ENCODE data around the gene KRTAP29-1. TPM values are rescaled to one million over a fixed set of nuclear protein-coding genes. Genes with fewer than 3 reads are reported as not detected.

KRTAP29-1 gene
- total RNA-seq, 2 donors from 2014 or later = not detected

DNA sequence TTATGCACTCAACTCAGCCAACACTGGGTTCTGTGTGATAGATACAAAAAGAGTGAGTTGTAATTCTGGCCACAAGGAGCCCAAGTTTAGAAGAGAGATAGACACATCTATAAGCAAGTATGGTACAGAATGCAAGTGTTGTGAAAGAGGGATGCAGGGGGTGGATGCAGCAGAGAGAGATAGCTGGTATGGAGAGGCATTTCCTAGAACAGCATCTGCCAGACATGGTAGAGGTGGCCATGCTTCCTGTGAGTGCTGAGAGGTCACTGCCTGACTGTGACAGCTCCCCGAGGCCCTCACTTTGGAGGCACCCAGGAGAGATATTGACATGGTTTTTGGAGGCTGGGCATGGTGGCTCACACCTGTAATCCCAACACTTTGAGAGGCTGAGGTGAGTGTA is 8.5 kb upstream of the KRTAP29-1 start:
- Histone ChIP-seq H3K9me3 (no peaks in the 10 kb centered on the region), H3K27me3 (no peaks in the 10 kb centered on the region), H3K36me3 (no peaks in the 10 kb centered on the region), H3K4me3 (no peak overlapping the region), H3K4me1 (no peaks in the 10 kb centered on the region), H3K9ac (ENCODE audit: low read depth in 2 of 2, low read length in 2 of 2) (no peak overlapping the region), H3K27ac (no peak overlapping the region)
- no peak for TF ChIP-seq CTCF (IDR thresholded peaks at IDR 0.05)
- no peak for DNase-seq
- intact Hi-C loops (cut with DNase I) = no loop called here

GRCh38 chr17:41308918-41309359 is 6.3 kb upstream of the KRTAP29-1 start, which contains the start of gene KRTAP16-1:
Gene KRTAP16-1 (minus strand): TSS chr17:41309309. CDS start chr17:41309253, 56 bp downstream.
- H3K27me3 ChIP-seq = no peaks in the 10 kb centered on the region
- H3K36me3 ChIP-seq = no peaks in the 10 kb centered on the region
- intact Hi-C loops (cut with DNase I) = no loop called here
- H3K4me1 ChIP-seq = no peaks in the 10 kb centered on the region
- DNase-seq = no peak
- H3K27ac ChIP-seq = no peak within 1 kb of the TSS
- no peak within 1 kb of the TSS for H3K9ac ChIP-seq (ENCODE audit: low read depth in 2 of 2, low read length in 2 of 2)
- no peaks in the 10 kb centered on the region for H3K9me3 ChIP-seq
- no peak for TF ChIP-seq CTCF (IDR thresholded peaks at IDR 0.05)
- no peak within 1 kb of the TSS for H3K4me3 ChIP-seq

DNA sequence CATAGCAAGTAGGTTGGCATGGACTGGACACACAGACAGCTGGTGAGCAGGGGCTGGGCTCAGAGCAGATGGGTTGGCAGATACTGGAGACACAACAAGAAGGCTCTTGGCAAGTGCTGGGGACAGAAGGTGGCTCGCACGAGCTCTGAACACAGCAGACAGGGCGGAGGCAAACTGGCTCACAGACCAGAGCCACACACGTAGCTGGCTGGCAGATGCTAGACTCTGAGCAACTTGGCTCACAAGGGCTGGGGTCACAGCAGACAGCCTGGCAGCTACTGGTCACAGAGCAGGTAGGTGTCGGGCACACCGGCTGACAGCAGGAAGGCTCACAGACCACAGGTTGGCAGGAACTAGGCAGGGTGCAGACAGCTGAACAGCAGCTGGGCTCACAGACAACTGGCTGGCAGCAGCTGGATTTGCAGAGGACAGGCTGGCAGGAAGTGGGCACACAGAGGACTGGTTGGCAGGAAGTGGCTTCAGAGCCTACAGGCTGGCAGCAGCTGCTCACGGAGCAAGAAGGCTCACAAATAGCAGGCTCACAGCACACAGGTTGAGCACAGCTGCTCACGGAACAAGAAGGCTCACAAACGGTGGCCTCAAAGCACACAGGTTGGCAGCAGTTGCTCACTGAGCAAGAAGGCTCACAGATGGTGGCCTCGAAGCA is 5.7 kb upstream of the KRTAP29-1 start:
- TF ChIP-seq CTCF (IDR thresholded peaks at IDR 0.05) = no peak
- H3K4me1 ChIP-seq = no peaks in the 10 kb centered on the region
- no peaks in the 10 kb centered on the region for H3K9me3 ChIP-seq
- no peaks in the 10 kb centered on the region for H3K27me3 ChIP-seq
- H3K4me3 ChIP-seq = no peak overlapping the region
- DNase-seq = no peak
- intact Hi-C loops (cut with DNase I) = no loop called here
- no peak overlapping the region for H3K27ac ChIP-seq
- H3K9ac ChIP-seq (ENCODE audit: low read depth in 2 of 2, low read length in 2 of 2) = no peak overlapping the region
- no peaks in the 10 kb centered on the region for H3K36me3 ChIP-seq

GRCh38 chr17:41307647-41308046 is 5.0 kb upstream of the KRTAP29-1 start:
- H3K27ac ChIP-seq = no peak overlapping the region
- no peaks in the 10 kb centered on the region for H3K9me3 ChIP-seq
- no peaks in the 10 kb centered on the region for H3K4me1 ChIP-seq
- H3K36me3 ChIP-seq = no peaks in the 10 kb centered on the region
- DNase-seq = no peak
- no peak overlapping the region for H3K4me3 ChIP-seq
- intact Hi-C loops (cut with DNase I) = no loop called here
- no peak overlapping the region for H3K9ac ChIP-seq (ENCODE audit: low read depth in 2 of 2, low read length in 2 of 2)
- TF ChIP-seq CTCF (IDR thresholded peaks at IDR 0.05) = no peak
- no peaks in the 10 kb centered on the region for H3K27me3 ChIP-seq

DNA sequence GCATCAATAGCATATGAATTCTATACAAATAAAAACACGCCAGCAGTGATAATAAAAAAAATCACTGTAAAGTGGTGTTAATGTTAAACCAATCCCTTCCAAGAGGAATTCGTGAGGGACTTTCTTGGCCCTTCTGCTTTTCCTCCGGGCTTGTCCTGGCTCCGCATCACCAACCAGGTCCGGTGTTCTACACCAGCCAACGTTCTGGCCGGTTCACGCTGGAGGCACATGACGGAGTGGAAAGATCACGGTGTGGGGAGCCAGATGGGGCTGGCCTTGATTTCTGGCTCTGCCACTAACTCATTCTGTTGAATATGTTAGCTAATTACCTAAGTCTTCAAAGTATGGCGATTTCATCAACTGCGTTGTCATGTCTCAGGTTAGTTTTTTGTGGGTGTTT is 1.4 kb upstream of the KRTAP29-1 start:
- H3K4me1 ChIP-seq = no peaks in the 10 kb centered on the region
- no peak for TF ChIP-seq CTCF (IDR thresholded peaks at IDR 0.05)
- no peak overlapping the region for H3K9ac ChIP-seq (ENCODE audit: low read depth in 2 of 2, low read length in 2 of 2)
- H3K4me3 ChIP-seq = no peak overlapping the region
- H3K36me3 ChIP-seq = no peaks in the 10 kb centered on the region
- intact Hi-C loops (cut with DNase I) = no loop called here
- H3K27me3 ChIP-seq = no peaks in the 10 kb centered on the region
- DNase-seq = no peak
- H3K27ac ChIP-seq = no peak overlapping the region
- no peaks in the 10 kb centered on the region for H3K9me3 ChIP-seq

Measured in colonic mucosa (tissue), 4 donors.